ENCODE data around the gene ADARB1. TPM values are rescaled to one million over a fixed set of nuclear protein-coding genes. Genes with fewer than 3 reads are reported as not detected.

The ADARB1 gene
- polyA plus RNA-seq, 1 of the 3 experiments (the other 2 are of a cell fraction): 7.8 TPM

- ChIA-PET CTCF (interaction anchor here (1.3 kb wide), 1 partner anchor 102 kb away, joined by 3 read pairs; no protein-coding TSS in a partner anchor), POLR2A (no interaction called here)
- Histone ChIP-seq H3K79me2 (ENCODE audit: insufficient read depth) (no peaks in the 10 kb centered on the region), H3K9me2 (no peaks in the 10 kb centered on the region), H3K36me3 (replicated peaks in 1 of 2; ENCODE audit: control insufficient read depth in 1 of 2, insufficient read depth in 2 of 2, low read length in 1 of 2) (no peaks in the 10 kb centered on the region), H3K4me3 (ENCODE audit: low read depth in 2 of 2, low read length in 1 of 2) (no peak overlapping the region), H3K4me1 (ENCODE audit: control insufficient read depth in 1 of 2, insufficient read depth in 2 of 2, low read depth in 1 of 2, low read length in 1 of 2) (peaks cover 0 to 2% of the 10 kb centered on the region in 2 experiments; a peak in 1 of 4 replicates), H4K20me1 (ENCODE audit: insufficient read depth) (no peaks in the 10 kb centered on the region), H3K4me2 (no peak overlapping the region), H2AFZ (ENCODE audit: low read depth) (no peak overlapping the region), H3K9me3 (no peaks in the 10 kb centered on the region), H3K9ac (no peak overlapping the region), H3F3A (replicated peaks; ENCODE audit: insufficient read depth) (no peaks in the 10 kb centered on the region), H3K27me3 (ENCODE audit: insufficient read depth) (no peaks in the 10 kb centered on the region), H3K27ac (ENCODE audit: low read depth in 2 of 2, low read length in 1 of 2) (no peak overlapping the region)
- WGBS (ENCODE audit: low lambda C conversion rate): 61% methylated on average over 6 of the region's 8 CpGs
- no peak for DNase-seq
- TF ChIP-seq CTCF (IDR thresholded peaks at IDR 0.05) (no peak), REST (IDR thresholded peaks at IDR 0.05; ENCODE audit: low read depth, low read length) (no peak), RXRA (IDR thresholded peaks at IDR 0.05; ENCODE audit: borderline replicate concordance, low read depth) (no peak), GABPA (IDR thresholded peaks at IDR 0.05; ENCODE audit: low read depth) (no peak), FOSL2 (IDR thresholded peaks at IDR 0.05; ENCODE audit: borderline replicate concordance, low read depth) (no peak), TCF12 (IDR thresholded peaks at IDR 0.05) (no peak), RCOR1 (IDR thresholded peaks at IDR 0.05; ENCODE audit: low read length) (no peak), USF1 (IDR thresholded peaks at IDR 0.05; ENCODE audit: borderline replicate concordance, low read depth) (no peak), POLR2AphosphoS5 (IDR thresholded peaks at IDR 0.05; ENCODE audit: low read depth, low read length) (no peak), EP300 (IDR thresholded peaks at IDR 0.05; ENCODE audit: borderline replicate concordance in 1 of 2, low read depth in 1 of 2, low read length in 1 of 2) (no peak)
Measured at GRCh38 chr21:45035477-45035848, 38.9 kb upstream of the ADARB1 start.

- 67% methylated on average over 1 of the region's 1 CpG for WGBS (ENCODE audit: low lambda C conversion rate)
- no peak overlapping the region for H2AFZ ChIP-seq (ENCODE audit: low read depth)
- CTCF ChIA-PET: no interaction called here
- TF ChIP-seq CHD2 (IDR thresholded peaks at IDR 0.05; ENCODE audit: low read length, partially characterized antibody) (no peak), RFX5 (IDR thresholded peaks at IDR 0.05; ENCODE audit: low read length) (no peak), EZH2phosphoT487 (IDR thresholded peaks at IDR 0.05; ENCODE audit: borderline replicate concordance, low read depth) (no peak), FOXM1 (IDR thresholded peaks at IDR 0.05; ENCODE audit: low read depth) (no peak), REST (IDR thresholded peaks at IDR 0.05; ENCODE audit: low read depth, low read length) (no peak), EP300 (IDR thresholded peaks at IDR 0.05; ENCODE audit: borderline replicate concordance in 1 of 2, low read depth in 1 of 2, low read length in 1 of 2) (no peak), IRF3 (IDR thresholded peaks at IDR 0.05; ENCODE audit: low read depth, low read length) (no peak), POLR2AphosphoS5 (IDR thresholded peaks at IDR 0.05; ENCODE audit: low read depth, low read length) (no peak), FOXJ3 (CRISPR knock-in tag; IDR thresholded peaks at IDR 0.05) (no peak)
Measured at GRCh38 chr21:45036630-45037029, 37.8 kb upstream of the ADARB1 start.

More at GRCh38 chr21:45036630-45037029, 37.8 kb upstream of the ADARB1 start:
- POLR2A ChIA-PET: no interaction called here
- Histone ChIP-seq H4K20me1 (ENCODE audit: insufficient read depth) (no peaks in the 10 kb centered on the region), H3F3A (replicated peaks; ENCODE audit: insufficient read depth) (no peaks in the 10 kb centered on the region), H3K36me3 (replicated peaks in 1 of 2; ENCODE audit: control insufficient read depth in 1 of 2, insufficient read depth in 2 of 2, low read length in 1 of 2) (no peaks in the 10 kb centered on the region), H3K79me2 (ENCODE audit: insufficient read depth) (no peaks in the 10 kb centered on the region), H3K27ac (ENCODE audit: low read depth in 2 of 2, low read length in 1 of 2) (no peak overlapping the region), H3K4me1 (ENCODE audit: control insufficient read depth in 1 of 2, insufficient read depth in 2 of 2, low read depth in 1 of 2, low read length in 1 of 2) (no peaks in the 10 kb centered on the region; a peak in 1 of 4 replicates), H3K9me2 (no peaks in the 10 kb centered on the region), H3K4me3 (ENCODE audit: low read depth in 2 of 2, low read length in 1 of 2) (no peak overlapping the region), H3K4me2 (no peak overlapping the region), H3K9ac (no peak overlapping the region), H3K9me3 (no peaks in the 10 kb centered on the region), H3K27me3 (ENCODE audit: insufficient read depth) (no peaks in the 10 kb centered on the region)
- DNase-seq: no peak
